Neural cell (in vitro differentiated cells): Measurements from ENCODE around the gene CFL1. TPM values are rescaled to one million over a fixed set of nuclear protein-coding genes. Genes with fewer than 3 reads are reported as not detected.

Source experiments
- H2AFZ ChIP-seq: fragments of 200-600, 300-800 bp; sonication (generic), shearing (Covaris generic); 2 replicates; pipeline ENCODE4 v1.6.0; 2014; ENCODE audit warnings: low read depth, mild to moderate bottlenecking, antibody characterized with exemption, low read length, moderate library complexity
- H3F3A ChIP-seq: fragments of 200-600 bp; shearing (Covaris generic); 2 replicates; pipeline ENCODE4 v1.6.1; 2016; ENCODE audit warnings: mild to moderate bottlenecking, moderate library complexity, mixed read lengths, antibody characterized with exemption, low read length; ENCODE audit not compliant: insufficient read depth, poor library complexity, severe bottlenecking
- H3K27ac ChIP-seq: fragments of 200-600, 300-800 bp; sonication (generic), shearing (Covaris generic); 2 replicates; pipeline ENCODE4 v1.5.1; 2014; ENCODE audit warnings: mild to moderate bottlenecking, low read length, moderate library complexity
- H3K27me3 ChIP-seq: fragments of 300-800, 200-600 bp; sonication (generic), shearing (Covaris generic); 2 replicates; pipeline ENCODE4 v1.6.0; 2014; ENCODE audit warnings: mild to moderate bottlenecking, low read depth, low read length, moderate library complexity; ENCODE audit not compliant: insufficient read depth
- H3K36me3 ChIP-seq: fragments of 300-800, 200-600 bp; sonication (generic), shearing (Covaris generic); 2 replicates; pipeline ENCODE4 v1.5.1; 2014; ENCODE audit warnings: mild to moderate bottlenecking, antibody characterized with exemption, low read length, moderate library complexity; ENCODE audit not compliant: insufficient read depth
- H3K4me2 ChIP-seq: fragments of 300-800, 200-600 bp; sonication (generic), shearing (Covaris generic); 2 replicates; pipeline ENCODE4 v1.6.0; 2014; ENCODE audit warnings: mild to moderate bottlenecking, low read length
- H3K4me3 ChIP-seq: fragments of 300-800, 200-600 bp; sonication (generic), shearing (Covaris generic); 2 replicates; pipeline ENCODE4 v1.5.1; 2014; ENCODE audit warnings: mild to moderate bottlenecking, low read length, moderate library complexity
- H3K79me2 ChIP-seq: fragments of 200-600 bp; shearing (Covaris generic); replicated peaks from 2 replicates; pipeline ENCODE4 v1.6.0; 2014; ENCODE audit warnings: mild to moderate bottlenecking, low read length, moderate library complexity; ENCODE audit not compliant: insufficient read depth
- H3K9ac ChIP-seq: fragments of 300-800, 200-600 bp; sonication (generic), shearing (Covaris generic); 2 replicates; pipeline ENCODE4 v1.6.1; 2016; ENCODE audit warnings: mild to moderate bottlenecking, low read length, mixed read lengths
- H3K9me2 ChIP-seq: fragments of 200-600 bp; shearing (Covaris generic); 2 replicates; pipeline ENCODE4 v1.6.1; 2016; ENCODE audit warnings: mild to moderate bottlenecking, low read length, mixed read lengths; ENCODE audit not compliant: insufficient read depth
- H3K9me3 ChIP-seq: fragments of 200-600, 300-800 bp; sonication (generic), shearing (Covaris generic); 2 replicates; pipeline ENCODE4 v1.6.1; 2016; ENCODE audit warnings: mild to moderate bottlenecking, mixed run types, low read length, moderate library complexity, mixed read lengths
- H4K20me1 ChIP-seq: fragments of 200-600 bp; shearing (Covaris generic); 2 replicates; pipeline ENCODE4 v1.6.1; 2016; ENCODE audit warnings: mild to moderate bottlenecking, mixed run types; ENCODE audit not compliant: insufficient read depth
- CTCF ChIP-seq: fragments of 450-650 bp; IDR thresholded peaks from 2 replicates; pipeline ENCODE4 v1.5.1; 2014; ENCODE audit warnings: antibody characterized with exemption, mild to moderate bottlenecking, moderate library complexity; ENCODE audit not compliant: poor library complexity, severe bottlenecking
- EP300 ChIP-seq: fragments of 450-650 bp; conservative IDR thresholded peaks from 2 replicates; pipeline ENCODE4 v1.6.1; 2014; ENCODE audit warnings: antibody characterized with exemption, mild to moderate bottlenecking, moderate library complexity; ENCODE audit not compliant: poor library complexity, severe bottlenecking
- EZH2 ChIP-seq: fragments of 200-600, 300-800 bp; shearing (Covaris generic), sonication (generic); IDR thresholded peaks from 2 replicates; pipeline ENCODE4 v1.6.1; 2014; ENCODE audit warnings: antibody characterized with exemption, low read length, borderline replicate concordance, mild to moderate bottlenecking; ENCODE audit not compliant: insufficient read depth, poor library complexity, severe bottlenecking
- MXI1 ChIP-seq: fragments of 450-650 bp; conservative IDR thresholded peaks from 2 replicates; pipeline ENCODE4 v1.6.1; 2014; ENCODE audit warnings: antibody characterized with exemption, mild to moderate bottlenecking; ENCODE audit not compliant: poor library complexity, severe bottlenecking
- POLR2AphosphoS5 ChIP-seq: IDR thresholded peaks from 2 replicates; pipeline ENCODE4 v1.6.1; 2012
- RAD21 ChIP-seq: fragments of 450-650 bp; conservative IDR thresholded peaks from 2 replicates; pipeline ENCODE4 v1.6.1; 2014; ENCODE audit warnings: antibody characterized with exemption, mild to moderate bottlenecking, moderate library complexity
- SMC3 ChIP-seq: fragments of 450-650 bp; conservative IDR thresholded peaks from 2 replicates; pipeline ENCODE4 v1.6.1; 2014; ENCODE audit warnings: antibody characterized with exemption, mild to moderate bottlenecking, moderate library complexity; ENCODE audit not compliant: poor library complexity
- TAF1 ChIP-seq: IDR thresholded peaks from 2 replicates; pipeline ENCODE4 v1.6.1; 2012; ENCODE audit warnings: low read depth
- polyA plus RNA-seq: library from polyadenylated mRNA; depleted of rRNA; stranded (reverse); fragments of >200 nt; gene quantifications from 2 replicates; pipeline ENCODE4 v1.2.3, GENCODE V29; 2014
- TF ChIP-seq, protein P1 (sequence below): IDR thresholded peaks from 2 replicates; pipeline ENCODE4 v1.6.1; 2012; ENCODE audit warnings: borderline replicate concordance

Gene CFL1
- polyA plus RNA-seq, 1 donor from 2014 or later, result 1,633 TPM

- Histone ChIP-seq H3K9me3 (no peaks in the 10 kb centered on the region), H3K79me2 (peaks cover 17% of the 10 kb centered on the region), H4K20me1 (no peaks in the 10 kb centered on the region)
Measured at GRCh38 chr11:65888163-65888814, 30.3 kb upstream of the CFL1 start, which contains the start of gene FIBP. TSS of gene FIBP (minus strand) at chr11:65888471. CDS start at chr11:65888418, 53 bp downstream.

DNA sequence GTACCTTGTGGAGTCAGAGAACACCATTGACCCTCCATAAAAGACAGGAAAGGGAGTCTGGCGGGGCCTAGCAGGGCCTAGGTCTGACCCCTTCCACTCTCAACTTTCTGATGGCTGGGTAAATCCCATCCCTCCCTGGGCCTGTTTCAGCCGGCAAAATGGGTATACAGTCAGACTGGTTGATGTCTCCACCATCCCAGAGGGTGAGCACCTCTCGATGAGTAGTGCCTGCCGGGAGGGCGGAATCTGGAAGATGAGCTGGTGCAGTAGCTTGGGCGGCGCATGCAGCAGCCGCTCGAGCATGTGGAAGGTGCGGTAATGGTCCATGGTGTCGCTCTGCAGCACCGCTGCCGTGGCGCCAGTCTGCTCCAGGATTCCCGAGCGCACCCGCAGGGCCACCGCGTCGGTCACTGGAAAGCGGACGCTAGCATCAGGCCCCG, 29.8 kb upstream of the CFL1 start:
- peaks cover 17% of the 10 kb centered on the region for H3K79me2 ChIP-seq
- peak overlapping the region; percentile 96 for H3K4me3 ChIP-seq
- H3K27me3 ChIP-seq, result no peaks in the 10 kb centered on the region
- peak overlapping the region; percentile 94 for H3K4me2 ChIP-seq
- H3K9me3 ChIP-seq, result no peaks in the 10 kb centered on the region
- TF ChIP-seq MXI1 (peak; percentile 93), CTCF (no peak)
- peak overlapping the region; percentile 97 for H3K9ac ChIP-seq
- peak overlapping the region; percentile 92 for H3K27ac ChIP-seq
- no peaks in the 10 kb centered on the region for H3K9me2 ChIP-seq
- H2AFZ ChIP-seq, result peak overlapping the region; percentile 92
- peaks cover 4% of the 10 kb centered on the region for H3F3A ChIP-seq
- no peaks in the 10 kb centered on the region for H4K20me1 ChIP-seq
- no peaks in the 10 kb centered on the region for H3K36me3 ChIP-seq

More at GRCh38 chr11:65888163-65888814, 30.3 kb upstream of the CFL1 start, which contains the start of gene FIBP:
- TF ChIP-seq TAF1 (peak; percentile 68), CTCF (peak; percentile 99), MXI1 (peak; percentile 90), EP300 (peak; percentile 79), POLR2AphosphoS5 (peak; percentile 98), RAD21 (peak; percentile 70), EZH2 (no peak), SMC3 (peak; percentile 71)
- TF ChIP-seq, protein P1, sequence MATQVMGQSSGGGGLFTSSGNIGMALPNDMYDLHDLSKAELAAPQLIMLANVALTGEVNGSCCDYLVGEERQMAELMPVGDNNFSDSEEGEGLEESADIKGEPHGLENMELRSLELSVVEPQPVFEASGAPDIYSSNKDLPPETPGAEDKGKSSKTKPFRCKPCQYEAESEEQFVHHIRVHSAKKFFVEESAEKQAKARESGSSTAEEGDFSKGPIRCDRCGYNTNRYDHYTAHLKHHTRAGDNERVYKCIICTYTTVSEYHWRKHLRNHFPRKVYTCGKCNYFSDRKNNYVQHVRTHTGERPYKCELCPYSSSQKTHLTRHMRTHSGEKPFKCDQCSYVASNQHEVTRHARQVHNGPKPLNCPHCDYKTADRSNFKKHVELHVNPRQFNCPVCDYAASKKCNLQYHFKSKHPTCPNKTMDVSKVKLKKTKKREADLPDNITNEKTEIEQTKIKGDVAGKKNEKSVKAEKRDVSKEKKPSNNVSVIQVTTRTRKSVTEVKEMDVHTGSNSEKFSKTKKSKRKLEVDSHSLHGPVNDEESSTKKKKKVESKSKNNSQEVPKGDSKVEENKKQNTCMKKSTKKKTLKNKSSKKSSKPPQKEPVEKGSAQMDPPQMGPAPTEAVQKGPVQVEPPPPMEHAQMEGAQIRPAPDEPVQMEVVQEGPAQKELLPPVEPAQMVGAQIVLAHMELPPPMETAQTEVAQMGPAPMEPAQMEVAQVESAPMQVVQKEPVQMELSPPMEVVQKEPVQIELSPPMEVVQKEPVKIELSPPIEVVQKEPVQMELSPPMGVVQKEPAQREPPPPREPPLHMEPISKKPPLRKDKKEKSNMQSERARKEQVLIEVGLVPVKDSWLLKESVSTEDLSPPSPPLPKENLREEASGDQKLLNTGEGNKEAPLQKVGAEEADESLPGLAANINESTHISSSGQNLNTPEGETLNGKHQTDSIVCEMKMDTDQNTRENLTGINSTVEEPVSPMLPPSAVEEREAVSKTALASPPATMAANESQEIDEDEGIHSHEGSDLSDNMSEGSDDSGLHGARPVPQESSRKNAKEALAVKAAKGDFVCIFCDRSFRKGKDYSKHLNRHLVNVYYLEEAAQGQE, result peak; percentile 89
- Histone ChIP-seq H3K27me3 (no peaks in the 10 kb centered on the region), H3F3A (peaks cover 4% of the 10 kb centered on the region), H3K27ac (peak within 1 kb of the TSS; percentile 92), H3K9me2 (no peaks in the 10 kb centered on the region), H3K36me3 (no peaks in the 10 kb centered on the region), H3K4me3 (peak within 1 kb of the TSS; percentile 96), H2AFZ (peak within 1 kb of the TSS; percentile 92), H3K4me2 (peak within 1 kb of the TSS; percentile 94), H3K9ac (peak within 1 kb of the TSS; percentile 97)
